ENCODE data around the gene NUP98. TPM values are rescaled to one million over a fixed set of nuclear protein-coding genes. Genes with fewer than 3 reads are reported as not detected.

Gene NUP98
- total RNA-seq, 1 experiment from 2014 or later: 98.4 TPM

DNA sequence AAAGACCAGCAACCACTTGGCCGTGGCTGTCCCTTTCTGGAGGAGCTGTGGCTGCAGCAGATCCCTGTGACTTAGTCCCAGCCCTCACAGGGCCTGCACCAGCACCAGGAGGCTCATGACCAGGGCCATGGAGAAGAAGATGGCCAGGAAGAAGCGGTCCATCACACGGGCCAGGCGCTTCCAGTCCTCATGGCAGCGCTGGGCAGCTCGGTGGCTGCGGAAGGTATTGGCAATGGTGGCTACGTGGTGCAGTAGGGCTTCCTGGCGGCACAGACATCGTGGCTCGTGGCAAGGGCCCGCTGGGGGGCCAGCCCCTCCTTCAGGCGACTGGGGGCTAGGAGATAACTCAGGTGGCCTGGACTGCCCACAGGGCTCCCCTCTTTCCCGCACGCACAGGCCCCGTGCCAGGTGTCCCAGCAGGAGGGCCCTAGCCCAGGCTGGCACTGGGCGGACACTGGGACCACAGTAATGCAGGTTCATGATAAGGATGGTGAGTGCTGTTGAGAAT lies 131.3 kb downstream of the NUP98 start (continued):
- TF ChIP-seq CBX3 (IDR thresholded peaks at IDR 0.05; ENCODE audit: low read depth) (no peak), ZFX (IDR thresholded peaks at IDR 0.05) (no peak)

DNA sequence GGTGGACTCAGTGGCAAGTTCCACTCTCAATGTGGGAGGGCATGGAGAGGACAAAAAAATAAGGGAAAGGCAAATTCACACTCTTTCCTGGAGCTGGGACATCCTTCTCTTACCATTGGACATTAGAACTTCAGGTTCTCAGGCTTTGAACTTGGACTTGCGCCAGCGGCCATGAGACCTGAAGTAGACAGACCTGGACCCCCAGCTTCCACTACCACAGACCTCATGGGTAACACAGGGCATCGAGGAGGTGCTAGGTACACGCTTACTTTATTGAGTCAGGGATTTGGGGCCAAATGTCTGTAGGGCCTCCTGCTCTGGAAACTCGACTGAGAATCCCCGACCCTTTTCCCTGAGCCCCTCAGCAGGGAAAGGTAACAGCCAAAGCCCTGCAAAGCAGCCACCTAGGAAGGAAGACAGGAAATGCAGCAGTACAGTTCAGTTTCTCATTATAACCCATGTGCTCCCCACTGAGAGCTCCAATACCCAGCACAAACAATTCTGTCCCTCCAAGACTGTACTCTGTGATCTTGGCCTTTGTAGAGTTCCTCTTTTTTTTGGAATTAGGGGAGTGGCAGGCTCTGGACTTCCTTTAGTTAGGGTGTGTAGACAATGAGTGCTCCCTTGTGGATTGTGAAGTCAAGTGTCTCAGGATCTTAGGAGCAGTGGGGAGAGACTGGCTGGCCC lies 131.9 kb downstream of the NUP98 start:
- CTCF ChIA-PET: no interaction called here
- no TSS peak for BruUV-seq (replicated peaks)

More for the DNA sequence above, 131.9 kb downstream of the NUP98 start:
- no peaks in the 10 kb centered on the region for H3K9me3 ChIP-seq (ENCODE audit: control insufficient read depth in 1 of 2, insufficient read depth in 1 of 2, low read depth in 1 of 2, low read length in 2 of 2)
- ATAC-seq (no peak), DNase-seq (ENCODE audit: low read depth, low spot score) (no peak)
- H3K27me3 ChIP-seq (ENCODE audit: insufficient read depth, low read length): no peaks in the 10 kb centered on the region
- no peaks in the 10 kb centered on the region for H4K20me1 ChIP-seq (ENCODE audit: insufficient read depth)
- H3K9ac ChIP-seq (ENCODE audit: low read length): no peak overlapping the region
- H3K4me3 ChIP-seq (replicated peaks in 1 of 2; ENCODE audit: low read depth in 1 of 2, low read length in 2 of 2): no peak overlapping the region
- ChIA-PET RAD21 (ENCODE audit: low non-redundant PET in 1 of 2, low total read pairs in 2 of 2, uncharacterized antibody in 2 of 2, unreplicated experiment in 2 of 2) (no interaction called here), POLR2A (no interaction called here)
- intact Hi-C loops (cut with micrococcal nuclease): no loop called here
- no peaks in the 10 kb centered on the region; a peak in 1 of 4 replicates for H3K36me3 ChIP-seq (ENCODE audit: control insufficient read depth in 1 of 2, insufficient read depth in 2 of 2, low read length in 2 of 2)
- H3K27ac ChIP-seq (ENCODE audit: low read depth, low read length): no peak overlapping the region
- H3K79me2 ChIP-seq (ENCODE audit: insufficient read depth, low read length): no peaks in the 10 kb centered on the region
- H3K4me1 ChIP-seq (ENCODE audit: control insufficient read depth in 1 of 2, insufficient read depth in 2 of 2, low read length in 2 of 2): no peaks in the 10 kb centered on the region
- H2AFZ ChIP-seq (ENCODE audit: low read depth, low read length, poor library complexity, severe bottlenecking): no peak overlapping the region
- no peak for TF ChIP-seq CEBPB (IDR thresholded peaks at IDR 0.05; ENCODE audit: low read depth)
- TF ChIP-seq EZH2 (IDR thresholded peaks at IDR 0.05): no peak
- no peak for TF ChIP-seq ELF1 (IDR thresholded peaks at IDR 0.05; ENCODE audit: borderline replicate concordance, low read depth)
- TF ChIP-seq CBX3 (IDR thresholded peaks at IDR 0.05; ENCODE audit: low read depth): no peak
- no peak for TF ChIP-seq ZNF274 (IDR thresholded peaks at IDR 0.05; ENCODE audit: low read depth, low read length)
- TF ChIP-seq, protein P1, sequence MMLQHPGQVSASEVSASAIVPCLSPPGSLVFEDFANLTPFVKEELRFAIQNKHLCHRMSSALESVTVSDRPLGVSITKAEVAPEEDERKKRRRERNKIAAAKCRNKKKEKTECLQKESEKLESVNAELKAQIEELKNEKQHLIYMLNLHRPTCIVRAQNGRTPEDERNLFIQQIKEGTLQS (IDR thresholded peaks at IDR 0.05): no peak
- no peak for TF ChIP-seq RAD21 (IDR thresholded peaks at IDR 0.05; ENCODE audit: low read depth)
- TF ChIP-seq, protein P2, sequence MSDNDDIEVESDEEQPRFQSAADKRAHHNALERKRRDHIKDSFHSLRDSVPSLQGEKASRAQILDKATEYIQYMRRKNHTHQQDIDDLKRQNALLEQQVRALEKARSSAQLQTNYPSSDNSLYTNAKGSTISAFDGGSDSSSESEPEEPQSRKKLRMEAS (IDR thresholded peaks at IDR 0.05): no peak
- TF ChIP-seq SIN3A (IDR thresholded peaks at IDR 0.05; ENCODE audit: low read depth): no peak
- no peak for TF ChIP-seq FOSL1 (IDR thresholded peaks at IDR 0.05; ENCODE audit: low read depth)
- TF ChIP-seq JUND (IDR thresholded peaks at IDR 0.05): no peak
- TF ChIP-seq EGR1 (IDR thresholded peaks at IDR 0.05; ENCODE audit: low read depth): no peak
- no peak for TF ChIP-seq POLR2AphosphoS5 (IDR thresholded peaks at IDR 0.05; ENCODE audit: low read depth, low read length)
- H3K4me2 ChIP-seq (ENCODE audit: low read length): no peak overlapping the region
- H3K9me2 ChIP-seq (ENCODE audit: insufficient read depth): no peaks in the 10 kb centered on the region

Measured in HCT116 (cell line).